DMS 273 treated with DMSO at 0.1 percent for 48 hours (cell line): ENCODE measurements around the gene ITPR3.

Experiments used
- DNase-seq: peaks from one replicate; lab custom pipeline; 2025; lab: John Stamatoyannopoulos, UW

The ITPR3 gene

GRCh38 chr6:33719326-33719987 is 98.3 kb downstream of the ITPR3 start:
- no peak for DNase-seq

DNA sequence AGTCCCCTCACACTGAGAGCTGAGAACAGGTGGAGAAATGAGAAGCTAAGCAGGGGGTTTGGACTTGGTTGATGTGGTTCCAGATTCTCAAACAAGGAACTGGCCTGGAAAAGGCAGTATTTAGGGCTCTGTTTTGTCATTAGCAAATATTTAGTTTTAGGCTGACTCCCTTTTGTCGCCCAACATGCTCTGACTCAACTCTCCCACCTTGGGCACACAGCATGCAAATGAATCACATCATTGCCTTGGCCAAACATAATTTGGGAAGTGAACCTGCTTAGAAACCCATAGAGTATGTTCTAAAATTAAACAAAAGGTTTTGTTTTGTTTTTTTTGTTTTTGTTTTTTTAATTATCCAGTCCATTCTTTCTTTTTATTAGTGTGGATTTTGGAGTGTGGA is 99.9 kb downstream of the ITPR3 start:
- DNase-seq: no peak

- no peak for DNase-seq
Observed at GRCh38 chr6:33721508-33721907, 100.4 kb downstream of the ITPR3 start.

DNA sequence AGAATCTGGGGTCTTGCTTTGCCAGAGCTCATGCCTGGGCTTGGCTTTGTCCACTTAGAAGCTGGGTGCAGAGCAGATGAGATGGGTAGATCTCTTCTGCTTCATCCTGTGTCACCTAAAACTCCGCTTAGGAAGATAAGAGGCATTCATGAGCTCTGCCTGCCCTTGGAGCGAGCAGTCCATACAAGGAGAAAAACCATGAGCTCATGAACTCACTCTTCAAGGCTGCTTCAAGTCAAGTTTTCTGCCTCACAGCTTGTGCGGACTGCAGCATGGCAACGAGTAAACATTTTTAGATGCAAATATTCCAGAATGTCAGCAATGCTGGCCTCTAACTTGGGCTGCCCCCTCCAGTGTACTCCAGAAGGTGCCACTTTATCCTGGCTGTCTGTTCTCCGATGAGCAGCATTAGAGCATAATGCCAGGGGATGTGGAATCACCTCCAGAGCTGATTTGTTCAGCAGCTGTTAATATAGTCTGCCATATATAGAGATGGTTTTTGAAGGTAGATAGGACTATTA is 101.0 kb downstream of the ITPR3 start:
- no peak for DNase-seq

GRCh38 chr6:33723371-33724085 is 102.4 kb downstream of the ITPR3 start:
- no peak for DNase-seq

DNA sequence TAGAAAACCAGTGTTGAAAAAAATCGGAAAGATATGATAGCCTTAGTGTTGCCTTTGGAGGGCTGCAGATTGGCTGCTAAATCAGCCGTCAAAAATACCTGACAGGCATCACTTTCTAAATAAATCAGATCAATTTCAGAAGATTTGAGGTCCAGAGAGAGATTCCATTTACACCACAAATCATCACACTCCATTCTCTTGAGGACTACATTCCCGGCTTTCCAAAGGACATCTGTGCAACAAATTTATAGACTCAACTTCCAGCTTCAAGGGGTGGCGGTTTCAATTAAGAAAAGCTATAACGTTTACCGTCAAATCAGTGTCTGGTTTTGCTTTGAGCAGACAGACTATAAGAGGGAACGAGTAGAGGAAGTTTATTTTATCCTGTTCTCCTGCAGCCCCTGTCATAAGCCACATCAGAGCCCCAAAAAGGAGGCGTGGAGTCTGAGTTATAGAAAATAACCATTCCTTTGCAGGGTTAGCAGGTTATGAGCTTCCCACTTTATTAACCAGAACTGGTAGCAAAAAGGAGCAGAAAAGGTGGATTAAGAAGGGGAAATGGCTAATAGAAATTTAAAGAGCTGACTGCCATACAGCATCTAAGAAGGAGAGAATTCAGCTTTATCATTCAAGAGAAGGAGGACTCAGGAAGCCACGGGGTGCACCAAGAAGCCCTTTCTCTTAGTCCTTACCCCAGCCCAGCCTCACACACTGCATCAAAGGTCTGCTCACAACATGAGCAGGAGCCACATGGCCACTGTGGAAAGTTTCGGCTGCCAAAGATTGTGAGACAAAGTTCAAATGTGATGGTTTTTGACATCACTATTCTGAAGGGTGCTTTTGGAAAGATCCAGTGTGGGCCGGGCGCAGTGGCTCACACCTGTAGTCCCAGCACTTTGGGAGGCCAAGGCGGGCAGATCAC is 103.2 kb downstream of the ITPR3 start:
- no peak for DNase-seq

DNA sequence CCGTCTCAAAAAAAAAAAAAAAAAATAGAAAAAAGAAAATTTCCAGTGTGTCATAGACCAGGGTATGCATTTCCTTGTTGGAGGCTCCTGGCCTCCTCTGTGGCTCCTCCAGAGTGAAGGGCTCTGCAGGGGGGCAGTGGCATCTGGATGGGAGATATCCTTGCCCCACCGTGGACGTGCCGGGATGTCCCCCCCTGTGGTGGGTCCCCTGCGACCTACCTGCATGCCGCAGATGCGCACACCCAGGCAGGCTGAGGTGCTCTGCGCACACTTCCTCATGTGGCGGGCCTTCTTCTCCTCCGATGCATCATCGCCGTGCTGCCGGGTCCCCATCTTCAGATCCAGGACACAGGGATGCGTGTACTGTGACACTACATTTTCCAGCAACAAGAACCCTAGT is 104.1 kb downstream of the ITPR3 start:
- DNase-seq: no peak

GRCh38 chr6:33725891-33726673 is 105.0 kb downstream of the ITPR3 start:
- no peak for DNase-seq

DNA sequence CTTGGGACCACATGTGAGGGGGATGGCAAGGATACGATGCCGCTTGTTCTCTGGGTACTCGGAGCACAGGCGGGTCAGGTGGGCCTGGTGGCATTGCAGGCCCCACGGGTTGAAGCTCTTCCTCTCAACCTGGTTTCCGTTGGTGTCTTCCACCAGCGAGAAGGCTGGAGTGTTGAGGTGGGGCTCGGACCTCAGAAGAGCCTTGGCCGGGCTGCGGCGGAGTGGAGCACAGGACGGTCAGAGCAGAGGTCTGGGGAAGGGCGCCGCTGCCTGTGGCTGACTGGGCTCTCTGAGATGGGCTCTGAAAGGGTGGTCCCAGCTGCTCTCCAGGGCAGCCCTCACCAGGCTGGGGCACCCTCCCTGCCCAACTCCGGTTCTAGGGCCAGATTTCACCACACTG is 105.6 kb downstream of the ITPR3 start:
- no peak for DNase-seq

DNA sequence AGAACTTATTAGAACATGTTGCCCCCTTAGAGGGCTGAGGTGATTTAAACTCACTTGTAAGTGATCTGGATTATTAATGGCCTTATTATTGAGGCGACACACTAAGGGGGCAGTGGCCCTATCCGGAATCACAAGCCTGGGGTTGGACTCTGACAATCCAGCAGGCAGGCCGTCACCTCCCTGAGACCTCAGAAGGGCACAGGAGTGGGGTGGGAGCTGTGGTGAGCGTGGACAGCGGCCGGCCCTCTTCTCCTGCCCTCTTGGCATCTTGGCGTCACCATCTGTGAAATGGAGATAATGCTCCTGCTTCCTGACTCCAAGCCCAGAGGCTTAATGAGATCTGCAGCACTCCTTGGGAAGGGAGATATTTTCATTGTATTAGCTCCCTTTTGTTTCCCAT is 106.0 kb downstream of the ITPR3 start:
- no peak for DNase-seq

GRCh38 chr6:33727932-33728331 is 106.8 kb downstream of the ITPR3 start:
- no peak for DNase-seq

GRCh38 chr6:33728438-33728837 is 107.3 kb downstream of the ITPR3 start:
- DNase-seq: no peak

GRCh38 chr6:33729059-33729458 is 107.9 kb downstream of the ITPR3 start:
- no peak for DNase-seq

DNA sequence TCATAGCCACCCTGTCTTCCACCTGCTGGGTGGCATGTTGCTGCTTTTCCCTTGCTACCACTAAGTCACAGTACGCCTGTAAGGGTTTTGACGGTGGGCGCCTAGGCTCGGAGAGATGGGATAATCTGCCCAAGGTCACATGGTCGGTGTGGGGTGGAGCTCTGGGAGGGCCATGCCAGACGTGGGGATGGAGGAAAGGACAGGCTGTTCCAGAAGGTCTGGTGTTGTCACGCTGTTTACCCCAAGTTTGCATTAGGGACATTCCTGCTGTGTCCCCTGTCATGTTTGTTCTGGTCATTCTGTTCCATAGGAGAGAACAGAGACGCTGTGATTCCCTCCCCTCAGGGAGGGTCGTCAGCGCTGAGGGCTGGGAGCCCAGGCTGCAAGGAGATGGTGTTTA is 109.5 kb downstream of the ITPR3 start:
- no peak for DNase-seq

GRCh38 chr6:33731035-33731434 is 109.9 kb downstream of the ITPR3 start:
- no peak for DNase-seq

DNA sequence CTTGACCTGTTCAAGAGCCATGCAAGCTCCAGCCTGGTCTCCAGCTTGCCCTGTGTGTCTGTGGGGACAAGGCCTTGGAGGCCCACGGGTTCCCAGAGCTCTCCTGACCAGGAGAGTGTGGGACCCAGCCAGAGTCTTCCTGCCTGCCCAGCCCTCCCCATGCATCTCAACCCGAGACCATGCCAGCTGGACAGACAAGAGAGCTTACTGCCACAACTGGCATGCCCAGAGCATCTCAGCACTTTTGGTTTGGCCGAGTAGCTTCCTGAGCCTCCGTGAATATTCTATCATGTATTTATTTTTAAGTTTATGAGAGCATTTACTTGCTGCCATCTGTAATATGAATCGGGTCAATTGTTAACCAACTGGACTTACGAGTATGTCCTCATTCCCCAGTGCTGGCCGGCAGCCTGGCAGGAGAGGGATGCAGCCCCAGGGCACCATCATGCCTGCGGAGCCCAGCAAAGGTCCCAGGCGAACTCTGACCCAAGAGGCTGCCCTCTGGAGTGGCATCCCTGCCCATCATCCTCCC is 110.7 kb downstream of the ITPR3 start:
- no peak for DNase-seq

DNA sequence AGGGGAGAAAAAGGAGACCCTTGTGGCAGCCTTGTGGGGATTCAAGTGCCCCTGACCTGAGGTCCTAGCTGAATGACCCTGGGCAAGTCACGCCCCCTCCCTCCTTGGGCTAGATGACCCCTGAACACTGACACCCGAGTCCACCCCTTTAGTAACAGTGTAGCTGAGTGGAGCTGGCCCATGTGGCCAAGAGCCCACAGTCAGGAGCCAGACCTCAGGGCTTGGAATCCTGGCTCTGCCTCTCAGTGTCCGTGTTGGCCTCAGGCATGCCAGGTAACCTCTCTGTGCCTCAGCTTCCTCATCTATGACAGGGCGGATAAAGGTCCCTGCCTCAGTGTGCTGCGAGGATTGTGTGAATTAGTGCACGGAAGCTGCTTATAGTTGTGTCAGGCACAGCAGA is 111.3 kb downstream of the ITPR3 start:
- DNase-seq: no peak

GRCh38 chr6:33732817-33733708 is 111.9 kb downstream of the ITPR3 start:
- DNase-seq: no peak

DNA sequence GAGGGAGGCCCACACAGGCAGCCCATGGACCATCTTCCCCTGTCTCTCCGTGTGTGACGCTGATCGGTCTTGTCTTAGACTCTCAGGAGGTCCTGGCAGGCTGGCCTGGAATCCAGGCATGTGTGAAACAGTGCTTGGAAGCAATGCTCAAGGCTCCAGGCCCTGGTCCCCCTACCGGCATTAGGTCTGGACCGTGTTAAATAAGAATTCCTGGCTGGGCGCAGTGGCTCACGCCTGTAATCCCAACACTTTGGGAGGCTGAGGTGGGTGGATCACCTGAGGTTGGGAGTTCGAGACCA is 112.5 kb downstream of the ITPR3 start:
- no peak for DNase-seq

DNA sequence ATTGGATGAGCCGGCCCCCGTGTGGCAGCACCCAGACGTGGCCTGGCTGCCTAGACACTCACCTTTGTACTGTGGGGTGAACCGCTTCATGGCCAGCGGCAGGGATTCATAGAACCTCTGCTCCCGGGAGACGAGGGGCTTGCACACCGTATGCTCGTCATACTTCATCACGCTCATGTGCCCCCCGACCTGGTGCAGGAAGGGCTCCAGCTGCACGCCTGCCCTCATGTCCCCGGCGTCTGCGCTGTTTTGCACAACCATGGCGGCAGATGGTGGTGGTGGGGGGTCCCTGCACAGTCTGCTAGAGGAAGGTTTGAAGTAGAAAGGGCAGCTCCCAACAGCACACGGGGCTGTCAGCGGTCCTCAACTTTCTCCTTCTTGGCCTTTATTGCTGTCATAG is 114.1 kb downstream of the ITPR3 start:
- DNase-seq: no peak
